Stimulated activated CD8-positive, alpha-beta memory T cell treated with anti-CD3 and anti-CD28 coated beads, Interleukin-15, amount 100 ng/mL, for 1 hour (primary cell): ENCODE data around the gene PTPN13.

Source experiments
- DNase-seq: peaks from one replicate; pipeline ENCODE4 v3.0.0-alpha.2; 2020; ENCODE audit warnings: low read depth

Gene PTPN13

GRCh38 chr4:86819561-86819960, 225.4 kb downstream of the PTPN13 start:
- no peak for DNase-seq

- DNase-seq, result no peak
Observed at GRCh38 chr4:86821151-86821550, 227.0 kb downstream of the PTPN13 start.

GRCh38 chr4:86822136-86822535, 228.0 kb downstream of the PTPN13 start:
- DNase-seq, result no peak

GRCh38 chr4:86825511-86825910, 231.4 kb downstream of the PTPN13 start:
- DNase-seq, result no peak

GRCh38 chr4:86831262-86832130, 237.4 kb downstream of the PTPN13 start:
- DNase-seq, result no peak

- no peak for DNase-seq
Observed at GRCh38 chr4:86833615-86834014, 239.5 kb downstream of the PTPN13 start.

GRCh38 chr4:86834901-86835300, 240.8 kb downstream of the PTPN13 start:
- no peak for DNase-seq

- DNase-seq, result no peak
Observed at GRCh38 chr4:86835677-86836076, 241.6 kb downstream of the PTPN13 start.

GRCh38 chr4:86837691-86838503, 243.8 kb downstream of the PTPN13 start:
- no peak for DNase-seq

- no peak for DNase-seq
Observed at GRCh38 chr4:86840858-86841257, 246.7 kb downstream of the PTPN13 start.

- no peak for DNase-seq
Observed at GRCh38 chr4:86841309-86841708, 247.2 kb downstream of the PTPN13 start.

GRCh38 chr4:86845593-86845992, 251.5 kb downstream of the PTPN13 start:
- no peak for DNase-seq

GRCh38 chr4:86846921-86847320, 252.8 kb downstream of the PTPN13 start:
- DNase-seq, result no peak

GRCh38 chr4:86847571-86847970, 253.5 kb downstream of the PTPN13 start:
- no peak for DNase-seq

GRCh38 chr4:86848136-86848535, 254.0 kb downstream of the PTPN13 start:
- no peak for DNase-seq

GRCh38 chr4:86848732-86849619, 254.9 kb downstream of the PTPN13 start, which contains the start of gene SLC10A6:
SLC10A6 (minus strand) TSS chr4:86849384; CDS start chr4:86849115, 269 bp downstream.
- DNase-seq, result no peak

GRCh38 chr4:86853209-86853608, 259.1 kb downstream of the PTPN13 start:
- no peak for DNase-seq

GRCh38 chr4:86855572-86855971, 261.5 kb downstream of the PTPN13 start:
- DNase-seq, result no peak

GRCh38 chr4:86856896-86857295, 262.8 kb downstream of the PTPN13 start:
- DNase-seq, result no peak

- DNase-seq, result no peak
Observed at GRCh38 chr4:86857341-86858052, 263.4 kb downstream of the PTPN13 start.
